Renal cortical epithelial cell (primary cell): Measurements from ENCODE around the gene ARF5. TPM values are rescaled to one million over a fixed set of nuclear protein-coding genes. Genes with fewer than 3 reads are reported as not detected.

Source experiments
- DNase-seq: peaks from one replicate; pipeline ENCODE4 v3.0.0-alpha.2; 2011; ENCODE audit warnings: low read depth
- total RNA-seq: library from RNA; depleted of rRNA; stranded (reverse); fragments of >200 nt; gene quantifications from 2 replicates; pipeline ENCODE4 v1.2.3, GENCODE V29; 2014

Gene ARF5
- total RNA-seq, 1 donor from 2014 or later: 111 TPM

- DNase-seq: peak; percentile 25
These were observed 679 bp downstream of the ARF5 start for GRCh38 chr7:127588697-127589482.

- no peak for DNase-seq
These were observed 1.7 kb downstream of the ARF5 start for GRCh38 chr7:127589896-127590295.

GRCh38 chr7:127591189-127591588 lies 3.0 kb downstream of the ARF5 start:
- DNase-seq: no peak

- DNase-seq: no peak
These were observed 3.4 kb downstream of the ARF5 start for GRCh38 chr7:127591591-127591990.

GRCh38 chr7:127592550-127592949 lies 4.3 kb downstream of the ARF5 start:
- no peak for DNase-seq

GRCh38 chr7:127594490-127594889 lies 6.3 kb downstream of the ARF5 start:
- DNase-seq: peak; percentile 16

- DNase-seq: no peak
These were observed 7.5 kb downstream of the ARF5 start for GRCh38 chr7:127595737-127596136.

GRCh38 chr7:127598318-127598717 lies 10.1 kb downstream of the ARF5 start:
- DNase-seq: no peak

GRCh38 chr7:127600885-127601284 lies 12.7 kb downstream of the ARF5 start:
- no peak for DNase-seq

GRCh38 chr7:127608446-127608845 lies 20.2 kb downstream of the ARF5 start:
- no peak for DNase-seq

GRCh38 chr7:127609297-127609696 lies 21.1 kb downstream of the ARF5 start:
- DNase-seq: no peak

GRCh38 chr7:127612263-127612662 lies 24.1 kb downstream of the ARF5 start:
- DNase-seq: no peak

- no peak for DNase-seq
These were observed 28.5 kb downstream of the ARF5 start for GRCh38 chr7:127616724-127617123.

- no peak for DNase-seq
These were observed 29.8 kb downstream of the ARF5 start, which contains the start of gene PAX4 for GRCh38 chr7:127618042-127618441. Gene PAX4, minus strand, starts transcription at chr7:127618142. Its CDS starts 2,214 bp downstream, at chr7:127615928.

- no peak for DNase-seq
These were observed 30.6 kb downstream of the ARF5 start for GRCh38 chr7:127618775-127619174.

- DNase-seq: no peak
These were observed 31.6 kb downstream of the ARF5 start for GRCh38 chr7:127619681-127620405.

- no peak for DNase-seq
These were observed 32.4 kb downstream of the ARF5 start for GRCh38 chr7:127620406-127621233.

- DNase-seq: no peak
These were observed 37.1 kb downstream of the ARF5 start for GRCh38 chr7:127625331-127625730.

GRCh38 chr7:127628445-127628844 lies 40.2 kb downstream of the ARF5 start:
- no peak for DNase-seq

- no peak for DNase-seq
These were observed 41.1 kb downstream of the ARF5 start for GRCh38 chr7:127629268-127629854.

GRCh38 chr7:127632276-127632910 lies 44.2 kb downstream of the ARF5 start:
- DNase-seq: no peak
